CD4-positive, alpha-beta T cell treated with Interleukin-12 subunit alpha and Interleukin-12 subunit beta, for 1 hour (primary cell): ENCODE measurements around the gene FAM89B.
A peak's percentile ranks its signal among the peaks of the same experiment; 100 is the strongest.

ENCODE experiments used
- DNase-seq: peaks from one replicate; pipeline ENCODE4 v3.0.0-alpha.2; 2020

Gene FAM89B

DNA sequence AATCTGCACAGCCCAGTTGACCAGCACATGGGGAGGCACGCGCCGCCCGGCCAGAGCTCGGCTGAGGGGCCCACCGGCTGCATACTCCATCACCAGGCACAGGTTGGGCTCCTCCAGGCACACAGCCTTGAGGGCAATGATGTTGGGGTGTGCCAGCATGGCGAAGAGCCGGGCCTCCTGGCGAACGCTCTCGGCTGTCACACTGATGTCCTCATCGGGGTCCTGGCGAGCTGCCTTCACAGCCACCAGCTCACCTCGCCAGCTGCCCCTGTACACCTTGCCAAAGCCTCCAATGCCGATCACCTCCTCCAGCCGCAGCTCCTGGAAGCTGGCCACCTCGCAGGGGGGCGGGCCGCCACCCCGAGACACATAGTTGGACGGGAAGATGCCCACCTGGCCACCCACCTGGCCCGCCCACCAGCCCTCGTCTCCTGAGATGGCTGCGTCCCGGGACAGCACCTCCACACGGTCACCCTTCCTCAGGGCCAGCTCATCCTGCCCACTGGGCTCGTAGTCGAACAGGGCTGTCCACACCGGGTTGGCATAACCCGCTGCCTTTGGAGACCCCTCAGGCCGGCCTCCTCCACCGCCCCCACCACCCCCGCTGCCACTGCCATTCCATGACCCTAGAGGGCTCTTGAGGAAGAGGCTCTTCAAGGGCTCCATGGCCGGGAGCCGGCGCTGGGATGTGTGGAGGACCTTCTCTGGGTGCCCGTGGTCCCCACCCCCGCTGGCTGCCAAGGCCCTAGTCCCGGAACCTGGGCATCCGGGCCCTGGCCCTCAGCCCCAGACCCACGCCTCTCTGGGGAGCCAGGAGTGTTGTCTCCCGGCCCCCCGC, 41.0 kb downstream of the FAM89B start:
- DNase-seq = no peak

DNA sequence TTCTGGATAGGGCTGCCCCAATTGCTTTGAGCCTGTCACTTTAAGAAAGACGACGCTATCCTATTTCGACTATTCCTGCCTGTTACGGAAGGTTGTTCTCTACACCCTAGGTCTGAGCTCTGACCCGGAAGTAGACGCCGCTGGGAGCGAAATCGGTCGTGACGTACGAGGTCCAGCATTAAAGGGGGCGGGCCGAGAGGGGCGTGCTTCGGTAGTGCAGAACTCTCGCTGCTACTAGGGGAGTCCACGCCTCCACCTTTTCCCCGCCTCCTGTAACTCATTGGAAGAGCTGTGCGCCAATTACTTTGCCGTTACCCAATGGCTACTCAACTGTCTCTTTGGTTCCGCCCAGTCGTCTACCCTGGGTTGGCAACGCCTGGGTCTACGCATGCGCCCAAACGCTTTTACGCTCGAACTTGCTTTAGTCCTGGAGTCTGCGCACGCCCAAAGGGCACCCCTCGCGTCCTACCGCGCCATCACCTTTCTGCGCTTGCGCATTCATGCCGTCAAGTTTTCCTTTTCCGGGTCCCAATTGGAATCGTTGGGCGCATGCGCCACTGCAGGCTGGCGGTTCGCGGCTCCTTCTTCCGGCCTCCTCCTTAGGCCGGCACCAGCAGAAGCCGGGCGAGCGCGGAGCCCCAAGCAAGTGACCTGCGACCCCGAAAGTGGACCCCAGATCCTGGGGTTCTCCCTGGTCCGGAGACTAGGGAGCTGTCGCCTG, 43.1 kb downstream of the FAM89B start, which contains the start of gene PCNX3:
Gene PCNX3 (plus strand): TSS at position 548 of the 721 bp plus-strand sequence. CDS start 536 bp downstream, outside the sequence.
- peak; percentile 100 for DNase-seq

DNA sequence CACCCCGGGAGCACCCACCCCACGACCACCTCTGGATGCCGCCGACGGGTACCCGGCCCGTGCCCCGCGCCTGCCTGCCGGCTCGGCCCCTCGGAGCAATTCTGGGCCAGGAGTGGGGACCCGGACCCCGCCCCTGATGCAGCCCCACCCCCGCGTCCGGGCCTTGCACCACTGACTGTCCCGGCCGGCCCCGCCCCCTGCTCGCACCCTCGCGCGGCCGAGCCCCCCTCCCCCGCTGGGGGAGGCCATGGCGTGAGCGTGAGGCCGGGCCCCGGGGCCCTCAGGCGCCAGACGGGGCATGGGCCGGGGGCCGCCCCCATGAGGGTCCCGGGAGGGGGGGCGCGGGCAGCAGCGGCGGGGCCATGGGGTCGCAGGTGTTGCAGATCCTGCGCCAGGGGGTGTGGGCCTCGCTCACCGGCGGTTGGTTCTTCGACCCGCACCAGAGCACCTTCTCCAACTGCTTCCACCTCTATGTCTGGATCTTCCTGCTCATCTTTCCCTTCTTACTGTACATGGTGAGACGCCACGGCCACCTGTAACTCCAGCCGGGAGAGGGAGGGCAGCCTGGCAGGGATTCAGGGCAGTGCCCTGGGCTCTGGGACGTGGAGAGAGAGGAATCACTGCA, 43.7 kb downstream of the FAM89B start:
- no peak for DNase-seq

DNA sequence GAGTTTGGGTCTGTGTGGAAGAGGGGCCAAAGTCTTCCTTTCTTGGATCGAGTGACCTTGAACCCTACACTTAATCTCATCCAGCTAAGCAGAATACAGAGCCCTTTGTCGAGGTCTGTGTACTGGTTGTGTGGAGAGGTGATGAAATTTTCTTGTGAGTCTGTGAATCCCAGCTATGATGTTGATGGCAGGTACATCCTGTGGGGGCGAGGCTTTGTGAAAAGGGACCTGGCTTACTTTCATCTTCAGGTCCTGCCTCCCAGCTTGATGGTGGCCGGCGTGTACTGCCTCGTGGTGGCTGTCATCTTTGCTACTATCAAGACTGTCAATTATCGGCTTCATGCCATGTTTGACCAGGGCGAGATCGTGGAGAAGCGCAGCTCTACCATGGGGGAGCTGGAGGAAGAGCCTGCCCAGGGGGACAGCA, 44.2 kb downstream of the FAM89B start:
- DNase-seq = no peak

DNA sequence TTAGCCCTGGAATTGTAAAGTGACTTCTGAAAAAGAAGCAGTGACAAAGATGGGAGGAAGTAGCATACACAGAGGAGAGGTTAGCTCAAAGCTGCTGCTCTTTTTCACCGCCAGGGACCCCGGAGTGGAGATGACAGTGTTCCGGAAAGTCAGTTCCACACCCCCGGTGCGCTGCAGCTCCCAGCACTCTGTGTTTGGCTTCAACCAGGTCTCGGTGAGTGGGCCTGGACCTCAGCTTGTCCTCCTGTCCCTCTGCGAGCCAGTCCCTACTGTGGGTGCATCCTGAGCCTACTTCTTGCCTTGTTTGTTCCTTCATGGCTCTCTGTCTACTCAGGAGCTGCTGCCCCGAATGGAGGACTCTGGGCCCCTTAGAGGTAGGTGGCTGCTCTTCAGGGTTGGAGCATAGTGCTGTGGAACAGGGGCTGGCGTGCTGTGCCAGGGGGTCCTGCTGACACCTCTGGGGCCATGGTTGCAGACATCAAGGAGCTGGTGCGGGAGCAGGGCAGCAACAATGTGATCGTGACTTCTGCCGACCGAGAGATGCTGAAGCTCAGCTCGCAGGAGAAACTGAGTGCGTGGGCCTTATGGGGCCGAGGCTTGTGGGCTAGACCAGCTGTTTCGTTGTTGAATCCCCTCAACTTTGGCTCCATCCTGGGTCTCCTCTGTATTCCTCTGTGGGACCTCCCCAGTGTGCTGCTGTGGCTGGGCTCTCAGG, 45.0 kb downstream of the FAM89B start:
- no peak for DNase-seq

DNA sequence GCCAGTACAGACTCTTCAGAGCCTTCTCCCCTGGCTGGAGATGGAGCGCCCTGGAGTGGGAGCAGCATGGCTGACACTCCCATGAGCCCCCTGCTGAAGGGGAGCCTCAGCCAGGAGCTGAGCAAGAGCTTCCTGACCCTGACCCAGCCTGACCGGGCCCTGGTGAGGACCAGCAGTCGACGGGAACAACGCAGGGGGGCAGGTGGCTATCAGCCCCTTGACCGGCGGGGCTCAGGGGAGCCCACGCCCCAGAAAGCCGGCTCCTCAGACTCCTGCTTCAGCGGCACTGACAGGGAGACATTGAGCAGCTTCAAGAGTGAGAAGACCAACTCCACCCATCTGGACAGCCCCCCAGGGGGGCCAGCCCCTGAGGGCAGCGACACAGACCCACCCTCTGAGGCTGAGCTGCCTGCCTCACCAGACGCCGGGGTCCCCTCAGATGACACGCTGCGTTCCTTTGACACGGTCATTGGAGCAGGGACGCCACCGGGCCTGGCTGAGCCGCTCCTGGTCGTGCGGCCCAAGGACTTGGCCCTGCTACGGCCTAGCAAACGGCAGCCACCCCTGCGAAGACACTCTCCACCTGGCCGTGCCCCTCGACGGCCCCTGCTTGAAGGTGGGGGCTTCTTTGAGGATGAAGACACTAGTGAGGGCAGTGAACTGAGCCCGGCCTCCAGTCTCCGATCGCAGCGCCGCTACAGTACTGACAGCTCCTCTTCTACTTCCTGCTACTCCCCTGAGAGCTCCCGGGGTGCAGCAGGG, 45.8 kb downstream of the FAM89B start:
- no peak for DNase-seq

DNA sequence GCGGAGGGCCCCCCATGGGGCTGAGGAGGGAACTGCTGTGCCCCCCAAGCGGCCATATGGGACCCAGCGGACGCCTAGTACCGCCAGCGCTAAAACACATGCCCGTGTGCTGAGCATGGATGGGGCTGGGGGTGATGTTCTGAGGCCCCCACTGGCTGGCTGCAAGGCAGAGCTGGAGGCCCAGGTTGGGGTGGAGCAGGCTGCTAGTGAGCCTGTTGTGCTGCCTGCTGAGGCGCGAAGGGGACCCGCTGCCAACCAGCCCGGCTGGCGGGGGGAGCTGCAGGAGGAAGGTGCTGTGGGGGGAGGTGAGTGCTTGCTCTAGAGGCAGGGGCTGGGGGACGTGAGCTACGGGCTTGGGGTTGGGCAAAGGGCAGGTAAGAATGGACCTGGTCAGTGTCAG, 46.4 kb downstream of the FAM89B start:
- DNase-seq = no peak

DNA sequence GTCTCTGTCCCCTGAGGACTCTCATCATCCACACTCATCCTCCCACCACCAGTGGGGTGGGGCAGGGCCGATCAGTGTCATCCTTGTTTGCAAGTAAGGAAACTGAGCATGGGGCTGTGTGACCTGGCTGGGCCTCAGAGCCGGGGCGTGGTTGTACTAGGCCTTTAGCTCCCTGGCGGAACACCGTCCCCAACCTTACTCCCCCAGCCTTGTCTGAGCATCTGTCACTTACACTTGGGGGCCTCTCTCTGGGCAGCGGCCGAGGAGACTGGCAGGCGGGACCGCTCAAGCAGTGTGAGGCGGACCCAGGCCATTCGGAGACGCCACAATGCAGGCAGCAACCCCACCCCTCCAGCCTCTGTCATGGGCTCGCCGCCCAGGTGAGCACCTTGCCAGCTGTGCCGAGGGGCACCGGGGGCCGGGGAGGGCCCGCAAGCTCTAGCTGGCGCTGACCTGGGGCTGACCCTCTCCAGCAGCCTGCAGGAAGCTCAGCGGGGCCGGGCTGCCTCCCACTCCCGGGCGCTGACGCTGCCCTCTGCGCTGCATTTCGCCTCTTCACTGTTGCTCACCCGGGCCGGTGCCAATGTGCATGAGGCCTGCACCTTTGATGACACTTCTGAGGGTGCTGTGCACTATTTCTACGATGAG, 47.1 kb downstream of the FAM89B start:
- no peak for DNase-seq

DNA sequence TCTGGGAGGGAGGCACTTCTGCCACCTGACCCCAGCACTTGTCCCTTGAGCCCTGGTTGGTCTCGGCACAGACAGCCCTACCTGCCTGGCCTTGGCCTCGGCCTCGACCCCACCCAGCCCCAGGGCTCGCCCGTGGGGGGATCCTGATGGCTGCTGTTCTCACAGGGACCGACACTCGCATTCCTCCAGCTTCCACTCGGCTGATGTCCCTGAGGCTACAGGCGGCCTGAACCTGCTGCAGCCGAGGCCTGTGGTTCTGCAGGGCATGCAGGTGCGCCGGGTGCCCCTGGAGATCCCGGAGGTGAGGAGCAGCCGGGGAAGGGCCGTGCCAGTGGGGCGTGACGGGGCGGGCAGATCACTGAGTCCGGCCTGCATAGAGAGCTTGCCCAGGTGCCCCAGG, 48.3 kb downstream of the FAM89B start:
- no peak for DNase-seq

DNA sequence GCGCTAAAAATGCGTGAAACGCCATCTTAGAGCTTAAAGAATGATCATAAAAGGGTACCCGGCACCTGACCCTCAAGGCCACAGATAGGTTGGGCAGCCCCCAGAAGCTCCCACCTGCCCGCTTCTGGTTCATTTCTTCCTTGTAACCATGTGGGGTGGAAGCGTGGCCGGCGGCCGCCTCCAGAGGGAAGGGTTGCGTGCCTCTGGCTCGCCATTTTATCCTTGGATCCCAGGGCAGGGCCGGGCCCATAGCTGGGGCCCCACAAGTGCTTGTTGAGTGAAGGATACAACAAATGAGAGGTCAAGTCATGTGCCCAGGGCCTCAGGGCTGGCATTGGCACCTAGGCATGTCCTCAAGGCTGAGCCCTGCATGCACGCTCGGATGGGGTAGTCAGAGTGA, 49.1 kb downstream of the FAM89B start:
- DNase-seq = no peak

DNA sequence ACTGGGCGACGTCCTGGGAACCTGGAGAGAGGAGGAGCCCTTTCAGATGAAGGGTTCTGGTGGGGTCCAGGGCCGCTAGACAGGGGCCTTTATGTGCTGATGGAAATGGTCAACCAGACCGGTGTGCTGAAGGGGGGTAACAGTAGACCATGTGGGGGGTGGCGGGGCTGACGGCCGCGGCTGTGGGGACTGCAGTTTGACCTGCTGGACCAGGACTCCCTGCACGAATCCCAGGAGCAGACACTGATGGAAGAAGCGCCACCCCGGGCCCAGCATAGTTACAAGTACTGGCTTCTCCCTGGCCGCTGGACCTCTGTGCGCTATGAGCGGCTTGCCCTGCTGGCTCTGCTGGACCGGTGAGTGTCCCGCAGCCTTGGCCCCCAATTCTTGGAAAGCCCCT, 49.7 kb downstream of the FAM89B start:
- DNase-seq = no peak

DNA sequence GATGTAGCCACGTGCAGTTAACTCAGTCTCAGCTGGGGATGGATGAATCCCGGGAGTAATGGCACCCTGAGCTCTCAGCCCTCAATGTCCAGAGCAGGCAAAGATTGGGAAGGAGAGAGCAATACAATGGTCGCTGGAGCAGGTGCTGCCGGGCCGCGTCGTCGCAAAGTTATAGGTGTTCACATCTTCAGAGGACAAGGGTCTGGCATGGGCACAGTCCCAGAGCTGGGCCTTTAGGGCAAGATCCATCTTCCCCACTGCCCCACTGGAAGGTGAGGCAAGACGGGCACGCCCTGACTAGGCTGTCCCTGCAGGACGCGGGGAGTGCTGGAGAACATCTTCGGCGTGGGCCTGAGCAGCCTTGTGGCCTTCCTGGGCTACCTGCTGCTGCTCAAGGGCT, 50.8 kb downstream of the FAM89B start:
- DNase-seq = no peak
